Measurements from ENCODE around the gene LYPD6B.
"Not testable (repeated sequence)": the region's sequence is repeated elsewhere in the genome, so short reads cannot be mapped to it uniquely, and the experiment has no call there.

Gene LYPD6B

DNA sequence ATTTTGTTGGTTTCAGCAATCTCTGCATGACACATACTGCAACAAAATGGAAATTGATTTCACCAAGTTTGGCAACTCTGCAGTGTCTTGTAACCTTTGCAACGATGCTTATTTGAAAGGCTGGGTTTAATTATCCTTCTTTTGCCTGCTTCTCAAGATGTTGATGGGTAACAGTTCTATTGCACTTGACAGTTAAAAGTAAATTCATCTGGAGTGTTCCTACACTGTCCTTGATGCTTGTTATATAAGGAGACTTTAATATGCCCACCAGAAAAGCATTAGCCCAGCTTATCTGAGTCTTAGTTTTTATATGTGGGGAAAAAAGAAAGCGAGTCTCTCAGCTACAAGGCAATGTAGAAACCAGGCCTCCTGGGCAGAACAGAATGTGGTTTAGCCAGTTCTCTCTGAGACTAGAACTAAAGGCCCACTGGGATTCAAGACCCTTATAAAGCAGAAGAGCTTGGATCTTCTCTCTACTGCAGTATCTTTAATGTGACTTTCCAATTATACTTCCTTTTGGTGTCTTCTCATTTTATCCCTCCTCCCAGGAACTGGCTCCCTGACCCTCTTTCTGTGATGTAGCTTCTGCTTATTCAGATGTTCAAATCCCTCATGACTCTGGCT is 185.1 kb downstream of the LYPD6B start:
- TF ChIP-seq CTCF (IDR thresholded peaks at IDR 0.05; ENCODE audit: borderline replicate concordance, insufficient read depth, low read depth, low read length): no peak

DNA sequence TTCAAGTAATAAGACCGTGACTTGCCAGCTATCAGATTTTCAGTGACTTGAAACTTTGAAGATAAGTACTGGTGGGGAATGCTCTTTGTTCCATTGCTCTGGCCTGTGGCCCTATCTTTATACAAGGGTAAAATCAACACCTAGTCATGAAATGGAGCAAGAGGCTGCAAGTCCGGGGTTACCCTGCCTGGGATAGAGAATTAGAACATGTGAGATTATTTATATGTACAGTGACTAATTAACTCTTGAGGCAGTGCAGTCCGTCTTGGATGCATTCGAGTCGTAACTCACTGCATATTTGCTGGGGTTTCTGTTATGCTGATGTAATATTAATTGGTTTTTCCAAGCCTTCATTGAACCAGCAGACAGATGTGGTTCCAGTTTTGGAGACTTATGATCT is 186.0 kb downstream of the LYPD6B start:
- no peak for TF ChIP-seq CTCF (IDR thresholded peaks at IDR 0.05; ENCODE audit: borderline replicate concordance, insufficient read depth, low read depth, low read length)
- H3K4me3 ChIP-seq (ENCODE audit: low read depth, low read length): no peak overlapping the region

More for the DNA sequence above, 185.1 kb downstream of the LYPD6B start:
- no peak overlapping the region for H3K4me3 ChIP-seq (ENCODE audit: low read depth, low read length)

DNA sequence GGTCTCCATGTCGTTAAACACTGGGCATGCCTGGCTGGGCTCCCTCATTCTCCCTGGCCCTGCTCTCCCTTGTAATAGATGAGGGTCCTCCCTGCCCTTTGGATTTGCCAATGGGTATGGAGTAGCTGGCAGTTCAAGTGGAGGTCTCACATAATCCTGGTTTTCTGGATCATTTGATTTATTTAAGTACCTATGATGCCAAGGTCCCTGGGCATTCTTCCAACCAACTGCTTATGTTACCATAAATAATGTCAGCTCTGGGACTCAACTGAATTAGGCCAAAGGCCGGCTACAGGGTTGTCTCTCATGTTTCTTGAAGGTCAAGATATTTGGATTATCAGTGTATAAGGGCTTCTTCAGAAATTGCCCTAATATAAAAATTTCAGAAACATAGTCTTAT is 186.9 kb downstream of the LYPD6B start:
- no peak overlapping the region for H3K4me3 ChIP-seq (ENCODE audit: low read depth, low read length)
- TF ChIP-seq CTCF (IDR thresholded peaks at IDR 0.05; ENCODE audit: borderline replicate concordance, insufficient read depth, low read depth, low read length): no peak

DNA sequence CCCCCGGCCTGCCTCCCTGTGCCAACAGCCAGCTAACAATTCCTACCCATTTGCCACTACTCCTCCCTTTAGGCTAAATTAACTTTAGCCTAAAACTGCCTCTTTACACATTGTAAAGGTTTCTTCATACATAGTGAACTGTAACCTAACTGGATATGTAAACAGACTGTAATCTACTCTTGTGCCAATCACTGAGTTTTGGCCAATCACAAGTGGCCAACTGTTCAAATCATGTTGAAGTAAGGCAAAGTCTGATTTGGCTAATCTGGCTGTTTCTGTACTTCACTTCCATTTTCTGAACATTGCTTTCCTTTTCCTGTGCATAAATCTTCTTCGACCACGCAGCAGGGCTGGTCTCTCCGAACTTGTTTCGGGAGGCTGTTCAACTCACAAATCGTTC is 188.3 kb downstream of the LYPD6B start:
- no peak for TF ChIP-seq CTCF (IDR thresholded peaks at IDR 0.05; ENCODE audit: borderline replicate concordance, insufficient read depth, low read depth, low read length)
- H3K4me3 ChIP-seq (ENCODE audit: low read depth, low read length): no peak overlapping the region

DNA sequence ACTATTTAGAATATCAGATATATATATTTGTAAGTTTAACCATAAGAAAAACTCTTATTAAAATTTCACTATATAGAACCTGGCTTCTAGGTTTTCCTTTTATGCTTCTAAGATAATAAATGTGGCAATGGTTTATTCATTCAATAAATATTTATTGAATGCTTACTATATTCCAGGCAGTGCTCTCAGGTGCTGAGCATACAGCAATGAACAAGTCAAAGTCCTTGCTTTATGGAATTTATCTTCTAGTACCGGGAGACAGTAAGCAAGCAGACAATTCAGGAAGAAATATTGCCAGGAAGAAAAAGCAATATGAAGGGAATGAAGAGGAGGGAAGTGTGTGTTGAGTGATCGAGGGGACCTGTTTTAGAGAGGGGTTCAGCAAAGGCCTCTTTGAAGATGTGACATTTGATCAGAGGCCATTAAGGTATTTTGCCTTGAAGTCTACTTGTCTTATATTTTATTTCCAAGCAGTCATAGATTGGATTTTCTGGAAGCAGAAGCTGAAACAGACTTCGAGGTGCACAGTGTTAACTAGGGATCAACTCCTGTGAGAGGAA is 197.4 kb downstream of the LYPD6B start:
- H3K4me3 ChIP-seq (ENCODE audit: low read depth, low read length): no peak overlapping the region
- no peak for TF ChIP-seq CTCF (IDR thresholded peaks at IDR 0.05; ENCODE audit: borderline replicate concordance, insufficient read depth, low read depth, low read length)

DNA sequence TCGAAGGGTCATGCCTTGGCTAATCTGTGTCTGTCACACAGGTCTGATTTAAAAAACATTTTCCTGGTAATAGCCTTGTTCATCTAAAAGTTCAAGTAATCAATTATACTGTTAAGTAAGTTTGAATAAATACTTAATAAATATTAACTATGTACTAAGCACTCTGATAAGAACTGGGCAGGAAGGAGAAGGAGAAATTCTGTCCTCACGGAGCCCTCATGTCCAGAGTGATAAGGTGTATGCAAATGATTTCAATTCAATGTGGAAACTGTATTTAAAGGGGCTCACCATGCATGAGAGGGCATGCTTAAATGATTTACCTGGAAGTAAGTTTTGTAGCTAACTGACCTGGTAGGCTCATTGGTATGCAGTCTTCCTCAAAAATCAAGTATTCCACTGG is 197.9 kb downstream of the LYPD6B start:
- no peak overlapping the region for H3K4me3 ChIP-seq (ENCODE audit: low read depth, low read length)
- TF ChIP-seq CTCF (IDR thresholded peaks at IDR 0.05; ENCODE audit: borderline replicate concordance, insufficient read depth, low read depth, low read length): no peak

DNA sequence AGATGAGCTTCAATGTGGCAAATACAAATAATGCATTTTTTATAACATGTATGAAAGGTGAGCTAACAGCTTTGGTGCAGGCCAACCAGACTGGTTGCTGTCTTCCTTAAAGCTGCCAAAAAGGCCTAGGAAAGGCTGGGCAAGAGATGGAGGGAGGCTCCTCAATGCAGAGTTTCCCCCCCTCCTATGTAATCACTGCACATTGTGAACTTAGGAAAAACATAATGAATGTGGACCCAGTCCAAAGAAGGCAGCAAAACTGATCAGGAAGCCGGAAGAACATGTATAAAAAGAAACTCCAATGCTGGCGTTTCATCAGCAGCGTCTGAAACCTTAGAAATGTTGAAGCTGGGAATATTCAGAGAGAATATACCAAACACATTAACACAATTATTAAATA is 207.7 kb downstream of the LYPD6B start:
- no peak overlapping the region for H3K4me3 ChIP-seq (ENCODE audit: low read depth, low read length)
- TF ChIP-seq CTCF (IDR thresholded peaks at IDR 0.05; ENCODE audit: borderline replicate concordance, insufficient read depth, low read depth, low read length): no peak

GRCh38 chr2:149251436-149251835 is 212.9 kb downstream of the LYPD6B start:
- not testable (repeated sequence) for H3K4me3 ChIP-seq (ENCODE audit: low read depth, low read length)

GRCh38 chr2:149256877-149257276 is 218.4 kb downstream of the LYPD6B start:
- H3K4me3 ChIP-seq (ENCODE audit: low read depth, low read length): not testable (repeated sequence)
